ENCODE measurements around the gene PCK2.

- TF ChIP-seq POLR2A (IDR thresholded peaks at IDR 0.05) = no peak
- no peak for TF ChIP-seq CTCF (IDR thresholded peaks at IDR 0.05)
Measured at GRCh38 chr14:24085215-24085614, 8.9 kb upstream of the PCK2 start.

All from vagina (tissue), 2 donors.